HG02870 (cell line): Measurements from ENCODE around the gene CFAP300.

Source experiments
- ATAC-seq: cut with Tn5 transposase; IDR thresholded peaks from one replicate; pipeline ENCODE4 v1.9.1; 2021; ENCODE audit warnings: mild to moderate bottlenecking, moderate library complexity; ENCODE audit not compliant: unreplicated experiment

CFAP300 gene

GRCh38 chr11:102119997-102120396 is 72.8 kb downstream of the CFAP300 start:
- no peak for ATAC-seq

- no peak for ATAC-seq
Observed at GRCh38 chr11:102120437-102120973, 73.3 kb downstream of the CFAP300 start.

GRCh38 chr11:102121329-102121728 is 74.1 kb downstream of the CFAP300 start:
- ATAC-seq = no peak
